GM19438 (cell line): ENCODE measurements around the gene MBNL3.
"Not testable (repeated sequence)": the region's sequence is repeated elsewhere in the genome, so short reads cannot be mapped to it uniquely, and the experiment has no call there.

Experiments used
- ATAC-seq: cut with Tn5 transposase; IDR thresholded peaks from one replicate; pipeline ENCODE4 v1.9.1; 2021; ENCODE audit warnings: low read depth; ENCODE audit not compliant: unreplicated experiment

MBNL3 gene

DNA sequence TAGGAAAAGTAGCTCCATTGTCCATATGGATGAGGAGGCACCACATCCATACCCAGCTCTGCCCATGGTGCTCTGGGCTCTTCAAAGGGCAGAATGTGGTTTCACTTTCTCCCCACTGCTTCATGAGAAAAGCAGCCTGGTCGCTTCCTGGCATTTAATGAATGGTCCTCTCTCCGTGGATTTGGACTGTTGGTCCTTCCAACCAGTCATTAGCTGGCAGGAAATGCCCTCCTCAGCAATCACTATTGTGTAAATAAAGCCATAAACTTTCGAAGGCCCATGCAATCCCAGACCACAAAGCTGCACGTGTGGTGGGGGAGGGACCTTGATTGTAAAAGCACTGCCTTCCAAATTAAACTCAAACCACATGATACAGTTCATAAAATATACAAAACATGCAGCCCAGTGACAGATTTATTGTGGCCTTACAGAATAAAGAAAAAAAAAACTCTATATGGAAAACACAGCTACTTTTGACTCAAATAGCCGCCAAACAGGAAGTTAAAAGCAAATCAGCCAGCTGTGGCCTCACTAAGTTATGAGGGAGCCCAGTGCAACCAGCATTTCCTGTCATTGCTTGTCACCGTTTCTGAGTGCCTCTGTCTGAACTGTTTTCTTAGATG is 8.1 kb downstream of the MBNL3 start:
- peak; percentile 83 for ATAC-seq

DNA sequence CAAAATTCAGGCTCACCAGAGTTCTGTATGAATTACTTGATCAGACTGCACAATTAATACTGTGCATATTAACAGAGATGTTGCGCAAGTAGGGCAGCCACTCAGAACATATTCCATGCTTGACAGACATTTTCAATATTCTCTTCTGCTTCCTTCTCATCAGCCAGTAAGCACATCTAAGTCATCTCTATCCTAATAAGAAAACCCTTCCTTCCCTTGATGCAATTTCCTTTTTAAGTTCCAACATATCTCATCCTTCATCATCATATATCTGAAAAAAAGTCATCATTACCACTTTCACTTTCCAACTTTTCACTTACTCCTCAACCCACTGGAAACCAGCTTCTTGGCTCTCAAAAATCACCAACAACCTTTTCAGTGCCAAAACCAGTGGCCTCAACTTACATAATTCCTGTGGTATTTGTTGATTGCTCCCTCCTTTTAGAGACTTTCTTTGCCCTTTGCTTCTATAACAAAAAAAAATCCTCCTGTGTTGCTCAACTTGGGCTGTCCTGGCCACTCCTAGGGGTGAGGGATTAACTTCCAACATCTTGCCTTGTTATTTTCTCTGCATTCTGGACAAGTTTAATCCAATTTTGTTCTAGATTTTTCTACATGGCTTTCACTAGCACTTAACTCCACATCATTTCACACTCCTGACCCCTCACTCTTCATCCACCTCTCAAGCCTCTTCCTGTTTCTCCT is 14.1 kb downstream of the MBNL3 start:
- ATAC-seq, result no peak

DNA sequence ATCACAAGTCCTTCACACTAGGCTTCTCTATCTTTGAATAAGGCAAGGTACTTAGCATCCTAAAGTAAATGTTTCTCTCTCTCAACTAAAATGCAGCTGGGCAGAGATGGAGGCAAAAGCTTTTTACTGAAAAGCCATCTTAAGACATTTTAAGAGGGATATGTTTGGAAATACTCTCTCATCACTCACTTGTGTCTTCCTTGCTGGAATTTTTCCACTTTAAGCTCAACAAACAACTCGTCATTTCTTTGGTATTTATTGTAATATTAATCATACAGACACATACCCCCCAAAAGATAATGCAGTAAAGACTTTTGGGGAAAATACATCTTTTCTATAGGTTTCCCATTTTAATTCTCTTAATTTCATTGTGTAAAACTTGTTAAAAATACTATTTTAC is 16.4 kb downstream of the MBNL3 start:
- no peak for ATAC-seq

DNA sequence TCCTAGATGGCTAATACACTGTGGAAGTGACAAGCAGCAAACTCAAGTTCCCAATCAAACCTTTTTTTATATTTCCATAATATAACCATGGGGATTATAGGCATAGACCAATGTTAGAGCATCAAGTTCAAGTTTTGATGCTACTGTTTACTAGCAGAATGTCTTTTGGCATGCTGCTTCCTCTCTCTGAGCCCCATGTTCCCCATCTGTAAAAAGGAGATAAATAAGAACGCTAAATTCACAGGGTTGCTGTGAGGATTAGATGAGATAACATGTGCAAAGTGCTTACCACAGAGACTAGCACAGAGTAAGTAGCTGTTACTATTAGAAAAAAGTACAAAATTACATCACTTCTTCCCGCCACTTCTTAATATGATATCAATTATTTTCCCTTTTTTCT is 18.0 kb downstream of the MBNL3 start:
- ATAC-seq, result no peak

DNA sequence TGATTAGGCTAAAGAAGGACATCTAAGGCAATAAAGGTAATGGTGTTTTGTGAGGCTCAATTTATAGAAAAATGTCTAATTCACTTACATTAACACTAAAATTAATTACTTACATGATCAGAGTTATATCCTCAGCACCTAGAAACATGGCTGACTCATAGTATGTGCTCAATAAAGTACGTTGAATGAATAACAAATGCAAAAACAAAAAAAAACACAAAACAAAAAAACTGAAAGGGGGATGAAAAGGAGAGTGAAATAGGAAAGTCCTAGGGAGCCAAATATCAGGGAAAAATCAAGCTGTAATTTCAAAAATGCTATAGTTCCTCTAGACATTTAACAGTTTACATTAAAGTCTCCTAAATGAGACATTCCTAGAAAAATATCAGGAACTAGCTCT is 18.7 kb downstream of the MBNL3 start:
- no peak for ATAC-seq

DNA sequence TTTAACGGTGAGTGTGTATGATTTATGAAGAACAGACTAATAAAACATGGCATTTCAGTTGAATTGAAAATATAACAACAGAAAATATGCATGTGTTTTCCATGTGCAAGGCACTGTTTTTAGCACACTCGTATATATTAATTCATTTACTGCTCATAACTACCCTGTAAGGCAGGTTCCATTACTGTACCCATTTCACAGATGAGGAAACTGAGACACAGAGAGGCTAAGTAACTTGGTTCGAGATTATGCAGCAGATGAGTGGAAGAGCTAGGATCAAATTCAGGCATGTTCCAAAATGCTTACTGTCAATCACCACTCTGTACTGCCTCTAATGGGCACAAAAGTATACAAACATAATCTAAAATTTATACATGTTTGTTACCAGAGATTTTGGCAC is 20.4 kb downstream of the MBNL3 start:
- ATAC-seq, result no peak

DNA sequence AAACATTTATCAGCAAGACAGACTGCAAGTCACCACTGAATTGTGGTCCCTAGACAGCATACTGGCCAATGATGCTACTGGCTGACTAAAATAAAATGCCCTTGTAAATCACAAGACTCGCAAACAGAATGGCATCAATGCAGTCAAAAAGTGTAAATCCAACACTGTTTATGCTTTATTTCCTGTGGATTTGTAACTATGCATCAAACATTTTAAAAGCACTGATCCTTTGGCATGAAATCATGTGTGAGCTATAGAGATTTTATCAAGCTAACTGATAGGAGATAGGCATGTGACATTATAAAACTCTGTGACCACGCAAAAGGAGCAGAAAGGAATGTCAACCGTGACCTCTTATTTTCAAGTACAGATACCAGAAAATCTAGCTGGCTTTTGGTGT is 20.8 kb downstream of the MBNL3 start:
- ATAC-seq, result no peak

DNA sequence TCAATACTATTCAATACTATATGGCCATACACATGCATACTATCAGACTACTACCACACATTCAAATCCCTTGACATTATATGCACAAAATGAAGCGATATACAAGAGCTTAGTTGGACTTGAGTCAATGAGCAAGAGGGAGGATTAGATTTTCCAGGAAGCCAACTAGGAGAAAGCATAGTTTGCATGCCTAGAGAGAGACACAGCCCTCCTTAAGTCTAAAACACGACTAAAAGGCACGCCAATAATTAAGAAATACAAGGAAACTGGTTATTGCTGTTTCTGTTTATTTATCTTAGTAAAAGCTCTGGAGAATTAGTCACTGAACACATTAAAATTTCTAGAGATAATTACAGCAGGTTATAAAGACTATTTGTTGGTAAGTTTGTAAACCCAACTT is 21.8 kb downstream of the MBNL3 start:
- ATAC-seq, result no peak

DNA sequence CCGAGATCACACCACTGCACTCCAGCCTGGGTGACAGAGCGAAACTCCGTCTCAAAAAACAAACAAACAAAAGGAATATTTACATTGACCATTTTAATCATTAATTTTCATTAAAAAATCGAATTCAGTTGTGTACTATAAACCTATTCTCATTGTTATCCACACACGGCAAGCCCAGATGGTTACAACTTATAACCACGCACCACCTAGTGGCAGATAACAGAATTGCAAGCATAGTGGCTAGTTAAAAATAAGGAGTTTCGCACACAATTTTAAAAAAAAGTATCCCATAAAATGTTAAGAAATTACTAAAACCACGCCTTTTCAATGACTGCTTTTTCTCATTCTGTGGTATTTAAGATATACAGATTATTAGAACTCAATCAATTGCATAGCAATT is 25.4 kb downstream of the MBNL3 start:
- ATAC-seq, result no peak

DNA sequence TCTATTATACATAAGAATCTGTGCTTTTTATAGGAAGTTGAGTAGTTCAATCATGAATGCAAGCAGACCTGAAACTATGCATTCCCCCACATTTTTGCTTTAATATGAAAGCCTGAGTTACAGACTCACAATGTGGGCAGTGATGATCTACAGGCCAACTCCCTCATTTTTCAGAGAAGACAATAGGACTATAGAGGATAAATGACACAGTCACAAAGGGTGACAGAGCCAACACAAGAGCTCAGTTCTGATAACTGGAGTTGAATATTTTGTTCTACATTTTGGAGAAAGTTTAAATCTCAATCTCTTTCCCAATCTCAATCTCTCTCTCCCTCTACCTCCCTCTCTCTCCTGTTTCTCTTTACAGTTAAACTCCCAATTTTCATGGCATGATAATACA is 27.0 kb downstream of the MBNL3 start:
- ATAC-seq, result no peak

DNA sequence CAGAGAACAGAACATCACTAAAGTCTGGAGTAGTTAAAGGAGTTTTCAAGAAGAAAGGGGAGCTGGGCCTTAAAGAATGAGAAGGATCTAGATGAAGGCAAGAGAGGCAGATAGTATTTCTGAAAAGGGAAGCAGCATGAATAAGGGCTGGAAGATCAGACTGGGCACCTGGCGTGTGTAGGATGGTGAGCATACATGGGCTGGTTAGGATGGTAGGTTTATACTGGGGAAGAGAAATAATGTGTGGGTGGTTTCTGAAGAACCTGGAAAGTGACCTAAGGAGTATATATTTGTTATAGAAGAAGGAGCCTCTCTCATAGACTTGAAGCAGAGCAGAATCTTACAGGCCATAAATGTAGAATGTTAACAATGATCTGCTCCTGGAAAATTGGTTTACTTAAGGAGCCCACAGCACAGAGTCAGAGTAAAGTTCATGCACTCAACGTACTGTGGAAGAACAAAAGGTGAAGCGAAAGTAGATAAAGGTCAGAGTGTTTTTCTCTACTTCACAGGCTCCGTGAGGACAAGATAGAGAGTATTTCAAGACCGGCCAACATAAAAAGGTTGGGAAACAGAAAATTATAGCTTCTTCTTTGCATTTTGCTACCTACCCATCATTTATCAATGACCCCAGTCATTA is 35.8 kb downstream of the MBNL3 start:
- no peak for ATAC-seq

DNA sequence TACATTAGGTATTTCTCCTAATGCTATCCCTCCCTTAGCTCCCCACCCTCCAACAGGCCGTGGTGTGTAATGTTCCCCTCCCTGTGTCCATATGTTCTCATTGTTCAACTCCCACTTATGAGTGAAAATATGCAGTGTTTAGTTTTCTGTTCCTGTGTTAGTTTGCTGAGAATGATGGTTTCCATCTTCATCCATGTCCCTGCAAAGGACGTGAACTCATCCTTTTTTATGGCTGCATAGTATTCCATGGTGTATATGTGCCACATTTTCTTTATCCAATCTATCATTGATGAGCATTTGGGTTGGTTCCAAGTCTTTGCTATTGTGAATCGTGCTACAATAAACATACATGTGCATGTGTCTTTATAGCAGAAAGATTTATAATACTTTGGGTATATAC is 42.9 kb downstream of the MBNL3 start:
- not testable (repeated sequence) for ATAC-seq

DNA sequence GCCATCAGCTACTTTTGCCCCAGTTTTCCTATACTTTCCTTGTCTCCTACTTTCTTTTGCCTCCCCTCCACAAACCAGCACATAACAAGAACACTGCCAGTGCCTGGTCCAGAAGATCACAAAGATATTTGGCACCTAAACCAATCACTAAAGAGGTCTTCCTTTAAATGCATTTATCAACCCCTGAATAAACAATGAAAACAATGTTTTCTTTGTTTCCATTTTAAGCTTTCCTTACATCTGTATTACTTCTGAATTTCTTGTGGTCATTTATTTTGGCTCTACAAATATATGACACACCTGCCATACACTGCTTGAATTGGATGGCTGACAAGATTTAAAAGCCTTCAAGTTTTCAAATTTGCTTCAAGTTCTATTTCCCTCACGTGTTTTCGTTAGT is 43.9 kb downstream of the MBNL3 start:
- no peak for ATAC-seq

DNA sequence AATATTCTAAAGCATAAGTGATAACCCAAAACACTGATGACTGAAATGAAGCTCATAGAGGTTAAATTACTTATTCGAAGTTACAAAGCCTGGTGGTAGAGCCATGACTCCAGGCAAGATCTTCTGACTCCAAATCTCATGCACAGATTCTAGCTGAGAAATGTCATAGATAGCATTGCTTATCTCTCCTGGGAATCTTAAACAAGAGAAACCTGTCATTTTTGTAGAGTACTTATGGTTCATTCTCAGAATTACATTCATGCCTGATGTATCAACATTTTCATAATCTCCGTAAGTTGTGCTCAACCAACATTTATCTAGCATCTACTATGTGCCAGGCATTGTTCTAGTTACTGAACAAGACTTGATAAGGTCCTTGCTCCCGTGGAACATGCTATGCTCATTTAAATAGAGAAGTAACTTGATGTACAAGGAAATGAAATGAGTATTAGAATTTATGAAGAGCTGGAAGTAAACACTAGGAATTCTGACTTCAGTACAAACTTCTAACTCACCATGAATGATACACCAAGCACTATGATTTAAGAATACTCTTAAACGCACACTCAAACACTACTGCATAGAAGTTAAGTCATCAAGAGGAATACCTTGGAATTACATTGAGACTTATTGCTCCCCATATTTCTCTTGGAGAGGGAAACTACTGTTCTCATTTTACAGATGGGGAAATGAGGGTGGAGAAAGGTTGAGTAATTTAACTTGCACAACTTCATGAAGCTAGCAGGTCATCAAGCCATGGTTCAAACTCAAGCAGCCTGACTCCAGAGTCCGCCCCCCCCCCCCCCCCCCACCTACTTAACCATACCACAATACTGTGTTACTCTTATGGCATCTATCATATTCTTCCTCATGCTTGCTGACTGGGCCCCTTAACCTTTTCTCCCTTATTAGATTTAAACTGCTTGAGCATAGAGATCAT is 45.4 kb downstream of the MBNL3 start:
- no peak for ATAC-seq

DNA sequence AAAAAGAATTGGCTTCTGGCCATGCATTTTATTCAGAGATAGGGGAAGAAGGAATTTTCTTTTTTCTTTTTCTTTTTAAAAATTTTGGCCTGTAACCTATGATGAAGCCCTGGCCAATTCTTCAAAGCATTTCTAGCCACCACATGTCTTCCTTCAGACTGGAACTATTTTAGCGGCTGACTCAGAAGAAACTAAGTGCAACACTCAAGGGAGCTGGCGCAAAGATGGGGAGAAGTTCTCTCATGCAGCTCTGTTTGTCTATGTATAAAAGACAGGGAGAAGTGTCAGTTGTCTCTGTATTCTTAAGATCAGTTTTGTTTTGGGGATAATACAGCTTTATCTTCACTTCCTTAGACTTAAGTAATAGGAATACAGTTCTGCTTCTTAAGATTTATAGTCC is 46.1 kb downstream of the MBNL3 start:
- no peak for ATAC-seq

DNA sequence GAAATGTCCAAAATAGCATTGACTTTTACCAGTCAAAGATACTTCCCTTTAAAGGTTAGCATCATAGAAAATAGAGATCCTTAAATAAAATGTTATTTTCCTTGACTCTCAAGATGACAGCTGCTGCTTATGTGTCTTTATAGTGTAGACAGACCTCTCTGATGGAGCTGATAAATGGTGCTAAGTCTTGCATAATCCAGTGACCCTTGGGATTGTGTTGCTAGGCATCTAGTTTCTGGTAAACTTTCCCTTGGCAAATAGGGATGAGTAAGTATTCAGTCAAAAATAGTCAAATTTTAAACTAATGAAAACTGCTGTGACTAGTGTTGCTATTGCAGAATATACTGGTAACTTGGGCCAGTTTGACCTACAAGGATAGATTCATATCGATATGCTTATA is 53.6 kb downstream of the MBNL3 start:
- ATAC-seq, result no peak

DNA sequence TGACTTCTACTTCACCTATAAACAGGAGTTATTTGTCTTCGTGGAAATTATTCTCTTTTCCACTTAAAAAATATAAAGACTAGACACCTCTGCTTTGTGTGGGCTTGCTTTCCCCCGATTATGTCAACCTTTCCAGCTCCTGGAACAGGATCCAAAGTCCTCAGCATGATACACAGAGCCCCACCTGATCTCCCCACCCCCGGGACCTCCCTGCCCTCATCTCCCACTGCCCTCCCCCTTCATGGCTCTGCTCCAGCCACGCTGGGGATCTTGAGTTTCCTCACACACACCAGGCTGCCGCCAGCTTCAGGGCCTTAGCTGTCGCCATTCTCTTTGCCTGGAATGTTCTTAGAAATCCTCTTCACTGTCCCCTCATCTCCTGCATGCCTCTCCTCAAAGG is 55.3 kb downstream of the MBNL3 start:
- ATAC-seq, result no peak

DNA sequence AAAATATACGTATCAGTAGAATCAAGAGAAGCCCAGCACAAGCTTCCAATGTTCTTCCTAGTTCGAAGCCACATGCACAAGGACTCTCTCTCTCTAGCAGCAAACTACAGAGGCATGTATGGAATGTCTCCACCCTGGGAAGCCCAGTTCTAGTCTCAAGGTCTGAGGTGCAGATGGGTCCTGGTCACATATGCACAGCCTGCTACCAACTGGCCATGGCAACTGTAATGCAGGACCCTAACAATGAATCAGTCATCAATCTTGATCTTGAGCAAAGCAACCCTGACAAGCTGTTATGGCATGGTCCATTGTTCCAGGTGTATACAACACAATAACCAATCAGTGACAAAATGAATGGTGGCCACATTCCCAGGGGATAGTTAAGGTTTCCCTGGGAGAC is 55.8 kb downstream of the MBNL3 start:
- ATAC-seq, result no peak

DNA sequence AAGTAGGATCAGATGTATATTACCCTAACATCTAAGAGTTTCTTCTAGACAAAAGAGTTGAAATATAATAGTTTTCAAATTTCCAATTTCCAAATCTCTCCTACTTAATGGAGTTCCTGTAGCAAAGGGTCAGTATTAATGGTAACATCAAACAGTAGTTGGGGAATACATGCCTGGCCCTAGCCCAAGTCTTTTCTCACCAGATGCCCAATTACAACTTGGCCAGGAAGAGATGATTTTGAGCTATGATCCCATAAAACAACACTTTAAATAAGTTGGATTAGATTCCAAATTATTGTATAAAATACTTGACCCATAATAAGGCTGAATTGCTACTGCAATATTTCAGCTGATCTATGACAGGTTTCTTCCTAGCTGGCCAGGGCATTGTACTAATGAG is 59.9 kb downstream of the MBNL3 start:
- ATAC-seq, result no peak

DNA sequence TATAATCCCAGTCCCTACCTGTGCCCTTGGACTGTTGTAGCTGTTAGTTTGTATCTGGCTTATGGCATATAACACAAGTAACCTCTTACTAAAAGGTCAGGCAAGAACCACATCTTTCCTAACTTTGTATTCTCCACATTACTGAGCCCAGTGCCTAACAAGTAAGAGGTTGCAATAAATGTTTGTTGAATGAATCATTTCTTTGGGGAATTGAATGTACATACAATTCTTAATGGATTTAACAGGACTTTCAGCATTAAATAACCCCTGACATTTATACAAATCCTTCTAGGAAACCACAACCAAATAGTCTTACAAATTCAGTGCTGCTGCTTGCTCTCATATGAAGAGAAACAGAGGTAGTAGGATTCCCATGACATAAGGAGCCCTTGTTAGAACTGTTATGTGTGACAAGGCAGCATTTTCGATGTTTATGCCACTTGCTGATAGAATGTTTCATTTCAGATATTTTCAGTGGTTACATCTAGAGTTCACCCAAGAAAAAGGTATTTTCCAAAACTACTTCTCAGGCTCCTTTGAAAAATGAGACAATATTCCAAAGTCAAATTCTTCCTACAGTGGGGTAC is 62.0 kb downstream of the MBNL3 start:
- no peak for ATAC-seq
